NCI-H82 treated with DMSO at 0.1 percent for 48 hours (cell line): ENCODE data around the gene C1GALT1C1L.
A peak's percentile ranks its signal among the peaks of the same experiment; 100 is the strongest.
"Not testable (repeated sequence)": the region's sequence is repeated elsewhere in the genome, so short reads cannot be mapped to it uniquely, and the experiment has no call there.

ENCODE experiments used
- DNase-seq: peaks from one replicate; lab custom pipeline; 2025; ENCODE audit not compliant: unreplicated experiment; lab: John Stamatoyannopoulos, UW

C1GALT1C1L gene

DNA sequence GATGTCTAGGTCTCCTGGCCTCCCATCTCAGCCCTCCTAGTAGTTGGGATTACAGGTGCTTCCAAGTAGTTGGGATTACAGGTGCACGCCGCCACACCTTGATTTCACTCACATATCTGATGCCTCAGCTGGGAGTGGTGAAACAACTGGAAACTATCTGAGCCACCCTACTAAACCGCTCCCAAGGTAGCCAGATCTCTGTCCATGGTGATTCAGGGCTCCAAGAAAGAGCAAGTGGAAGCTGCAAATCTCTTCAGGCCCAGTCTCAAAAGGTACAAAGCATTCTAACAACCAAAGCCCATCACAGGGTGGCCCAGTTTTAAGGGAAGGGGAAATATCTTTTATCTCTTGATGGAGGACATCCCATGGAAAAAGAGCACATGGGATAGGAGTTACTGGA lies 19.0 kb downstream of the C1GALT1C1L start:
- no peak for DNase-seq

DNA sequence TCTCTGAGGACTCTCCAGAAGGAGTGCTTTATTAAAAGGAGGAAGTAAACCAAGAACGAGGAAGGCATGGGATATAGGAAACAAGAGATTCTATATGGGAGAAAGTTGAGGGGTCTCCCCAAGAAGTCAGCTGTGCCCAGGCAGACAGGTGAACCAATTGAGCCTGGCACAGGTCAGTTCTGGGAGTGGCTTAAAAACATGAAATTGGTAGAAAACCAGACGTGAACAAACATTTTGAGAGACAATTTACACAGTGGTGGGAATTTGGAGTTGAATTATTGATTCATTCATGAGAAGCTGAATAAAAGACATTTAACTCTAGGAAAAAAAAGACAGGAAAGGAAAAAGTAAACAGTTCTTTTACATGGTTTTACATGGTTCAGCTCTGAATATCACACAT lies 22.7 kb downstream of the C1GALT1C1L start:
- DNase-seq, result no peak

DNA sequence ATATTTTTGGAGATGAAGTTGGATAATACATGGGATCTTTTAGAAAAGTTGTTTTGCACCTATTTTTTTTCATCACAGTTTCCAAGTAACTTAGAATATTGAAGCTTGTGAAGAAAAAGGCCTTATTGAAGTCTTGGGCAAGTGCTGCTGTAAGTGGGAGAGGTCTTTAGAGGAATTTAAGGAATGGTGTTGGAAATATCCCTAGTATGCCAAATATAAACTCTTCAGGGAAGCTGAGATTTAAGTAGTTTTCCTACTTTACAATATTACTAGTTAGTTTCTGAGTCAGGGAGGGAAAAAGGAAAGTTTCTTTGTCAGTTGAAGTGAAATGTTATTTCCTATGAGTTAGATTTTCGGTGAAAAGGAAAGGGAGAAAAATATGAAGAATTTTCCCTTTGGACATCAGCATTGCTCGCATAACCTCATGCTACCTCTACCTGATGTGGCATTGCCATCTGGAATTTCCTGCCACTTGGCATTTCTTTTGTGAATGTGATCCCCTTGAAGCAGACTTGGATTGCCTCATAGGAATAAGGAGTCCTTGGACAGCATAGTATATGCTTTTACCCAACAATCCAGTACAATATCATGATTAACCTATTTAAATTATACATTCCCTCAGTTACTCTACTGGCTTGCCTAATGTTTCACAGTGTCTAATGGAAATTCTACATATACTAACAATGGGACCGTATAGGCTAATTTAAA lies 27.1 kb downstream of the C1GALT1C1L start:
- DNase-seq, result no peak

DNA sequence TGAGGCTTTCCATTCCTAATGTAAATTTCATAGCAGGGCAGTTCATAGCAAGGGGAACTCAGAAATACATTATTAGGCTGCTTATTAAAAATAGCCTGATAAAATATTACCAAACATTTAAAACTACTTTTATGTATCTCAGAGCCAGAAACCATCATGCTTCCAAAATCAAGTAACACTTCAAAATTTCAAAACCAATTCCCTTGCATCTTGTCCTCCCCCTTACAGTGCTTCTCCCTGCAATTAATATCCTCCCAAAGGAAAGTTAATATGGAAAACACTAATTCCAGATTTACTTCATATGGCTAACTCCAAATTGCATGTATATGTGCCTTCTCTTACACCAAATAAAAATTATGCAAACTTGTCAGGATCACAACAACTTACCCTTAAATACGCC lies 32.5 kb downstream of the C1GALT1C1L start:
- DNase-seq, result no peak

DNA sequence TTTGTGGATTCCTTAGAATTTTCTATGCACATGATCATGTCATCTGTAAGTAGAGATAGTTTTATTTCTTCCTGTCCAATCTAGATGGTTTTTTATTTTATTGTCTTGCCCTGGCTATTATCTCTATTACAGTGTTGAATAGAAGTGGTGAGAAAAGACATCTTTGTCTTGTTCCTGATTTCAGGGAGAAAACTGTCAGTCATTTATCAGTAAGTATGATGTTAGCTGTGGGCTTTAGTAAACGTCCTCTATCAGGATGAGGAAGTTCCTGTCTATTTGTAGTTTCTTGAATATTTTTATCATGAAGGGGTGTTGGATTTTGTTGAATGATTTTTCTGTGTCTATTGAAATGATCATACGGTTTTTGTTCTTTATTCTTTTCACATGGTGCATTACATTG lies 33.9 kb downstream of the C1GALT1C1L start:
- no peak for DNase-seq

DNA sequence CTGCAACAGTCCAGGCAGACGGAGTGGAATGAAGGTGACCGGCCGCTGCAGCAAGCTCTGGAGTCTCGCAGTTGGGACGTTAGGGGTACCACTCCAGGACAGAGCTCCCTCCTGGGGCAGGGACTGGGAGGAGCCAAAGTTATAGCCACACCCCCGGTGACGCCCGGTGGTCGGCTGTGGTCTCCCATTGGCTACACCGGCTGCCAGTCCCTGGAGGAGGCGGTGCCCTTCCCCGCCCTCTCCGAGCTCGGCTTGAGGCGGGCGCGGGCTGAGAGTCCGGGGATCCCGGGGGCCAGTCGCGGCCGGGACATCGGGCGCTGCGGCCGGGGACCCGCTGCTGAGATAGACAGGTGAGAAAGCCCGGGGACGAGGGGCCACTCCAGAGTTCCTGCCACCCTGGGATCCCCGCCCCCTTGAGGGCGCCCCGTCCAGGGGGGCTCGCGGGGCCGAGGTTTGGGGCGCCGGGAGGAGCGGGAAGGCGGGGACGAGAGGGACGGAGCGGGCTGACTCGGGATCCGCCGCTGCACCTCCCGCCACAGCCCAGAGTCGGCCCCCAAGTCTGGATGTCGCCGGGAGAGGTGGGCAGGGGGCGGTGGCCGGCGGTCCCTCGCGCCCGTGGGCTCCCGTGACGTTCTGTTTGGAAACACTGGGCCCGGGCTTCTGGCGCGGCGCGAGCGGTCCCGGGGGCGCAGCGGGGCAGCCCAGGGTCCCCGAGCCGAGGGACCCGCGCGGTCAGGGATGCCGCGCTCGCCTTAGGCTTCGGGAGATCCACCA lies 39.0 kb downstream of the C1GALT1C1L start, which contains the start of gene PLEKHH2:
PLEKHH2 (plus strand) TSS at position 231 of the 774 bp plus-strand sequence. CDS start 7,414 bp downstream, outside the sequence.
- peak; percentile 66 for DNase-seq

DNA sequence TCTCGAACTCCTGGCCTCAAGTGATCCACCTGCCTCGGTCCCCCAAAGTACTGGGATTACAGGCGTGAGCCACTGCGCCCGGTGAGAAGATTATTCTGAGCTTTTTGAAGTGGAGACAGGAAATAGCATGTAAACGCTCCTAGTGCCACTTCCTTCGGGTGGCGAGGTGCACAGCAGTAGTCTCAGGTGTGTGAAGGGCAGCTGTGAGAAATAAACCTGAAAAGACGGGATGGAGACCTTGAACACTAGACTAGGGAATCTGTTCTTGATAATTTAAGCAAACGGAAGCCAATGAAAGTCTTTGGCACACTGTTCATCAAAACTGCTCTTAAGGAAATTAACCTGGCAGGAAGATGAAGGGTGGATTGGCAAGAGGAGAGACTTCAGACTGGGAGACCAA lies 39.6 kb downstream of the C1GALT1C1L start:
- no peak for DNase-seq

DNA sequence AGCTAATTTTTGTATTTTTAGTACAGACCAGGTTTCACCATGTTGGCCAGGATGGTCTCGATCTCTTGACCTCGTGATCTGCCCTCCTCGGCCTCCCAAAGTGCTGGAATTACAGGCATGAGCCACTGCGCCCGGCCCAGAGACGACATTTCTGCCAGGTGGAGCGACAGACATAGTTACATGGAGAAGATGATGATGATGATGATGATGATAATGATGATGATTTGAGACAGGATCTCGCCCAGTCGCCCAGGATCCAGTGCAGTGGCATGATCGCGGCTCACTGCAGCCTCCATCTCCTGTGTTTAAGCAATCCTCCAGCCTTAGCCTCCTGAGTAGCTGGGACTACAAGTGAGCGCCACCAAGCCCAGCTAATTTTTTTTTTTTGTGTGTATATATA lies 40.1 kb downstream of the C1GALT1C1L start:
- not testable (repeated sequence) for DNase-seq

DNA sequence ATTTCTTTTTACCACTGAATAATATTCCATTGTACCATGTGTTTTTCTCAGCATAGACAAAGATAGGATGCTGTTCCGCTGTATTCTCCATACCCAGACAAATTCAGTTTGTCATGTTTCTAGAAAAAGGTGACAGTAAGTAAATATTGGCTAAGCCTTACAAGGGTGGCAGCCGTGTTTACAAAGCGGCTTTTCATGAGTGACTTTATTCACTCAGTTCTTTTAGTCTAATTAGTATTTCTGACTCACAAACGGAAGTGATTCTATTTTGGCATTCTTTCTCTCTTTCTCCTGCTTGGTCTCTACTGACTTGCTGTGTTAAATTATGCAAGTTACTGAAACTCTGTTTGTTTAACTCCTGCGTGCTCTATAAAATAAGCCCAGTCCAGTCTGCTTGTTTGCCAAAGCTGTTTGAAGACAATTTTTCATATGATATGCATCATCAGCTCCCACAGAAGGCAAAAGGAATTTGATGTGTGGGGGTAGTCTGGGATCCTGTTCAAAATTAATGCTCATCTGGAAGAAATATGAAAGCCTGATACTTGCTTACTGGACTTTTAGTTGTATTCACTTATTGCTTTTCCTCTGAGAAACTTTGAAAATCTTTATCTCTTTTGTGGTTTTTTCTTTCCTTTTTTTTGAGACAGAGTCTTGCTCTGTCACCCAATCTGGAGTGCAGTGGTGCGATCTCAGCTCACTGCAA lies 41.5 kb downstream of the C1GALT1C1L start:
- peak; percentile 15 for DNase-seq

DNA sequence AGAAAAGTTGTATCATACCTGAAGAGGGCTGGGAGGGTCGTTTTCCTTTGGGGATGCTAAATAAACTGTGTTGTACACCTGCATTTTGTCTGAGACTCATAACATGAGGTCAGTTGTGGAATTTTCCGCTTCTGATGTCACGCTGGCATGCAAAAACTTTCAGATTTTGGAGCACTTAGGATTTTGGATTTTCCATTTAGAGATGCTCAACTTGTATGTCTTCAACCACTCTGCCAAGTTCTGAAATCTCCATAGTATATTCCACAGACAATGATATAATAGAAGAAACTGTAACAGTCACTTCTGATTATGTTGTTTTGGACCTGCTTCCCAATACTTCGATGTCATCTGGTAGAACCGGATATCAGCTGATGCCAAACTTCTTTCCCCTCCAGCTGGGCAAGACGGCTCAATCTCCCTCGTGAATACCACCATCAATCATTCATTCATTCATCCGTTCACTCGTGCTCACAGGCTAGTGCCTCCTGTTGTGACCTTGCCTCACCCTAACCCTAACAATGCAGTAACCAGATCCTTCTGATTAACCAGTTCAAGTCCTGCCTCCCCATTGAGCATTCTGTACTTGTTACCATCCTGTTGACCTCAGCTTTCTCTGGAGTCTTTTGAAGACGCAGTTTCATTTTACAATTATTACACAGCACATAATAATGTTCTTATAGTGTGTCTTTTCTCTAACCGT lies 44.5 kb downstream of the C1GALT1C1L start:
- no peak for DNase-seq
